ENCODE results near the gene LCLAT1. TPM values are rescaled to one million over a fixed set of nuclear protein-coding genes. Genes with fewer than 3 reads are reported as not detected.

The LCLAT1 gene
- polyA plus RNA-seq, 1 donor (not counting 4 experiments of a cell fraction or from before 2014, with no cell fraction given) = 17.1 TPM

- Histone ChIP-seq H3K27me3 (ENCODE audit: control insufficient read depth, extremely low read depth, insufficient read depth, low read length) (no peaks in the 10 kb centered on the region), H3K9me3 (ENCODE audit: control insufficient read depth, low read depth, low read length) (no peaks in the 10 kb centered on the region), H3K4me3 (ENCODE audit: control insufficient read depth in 2 of 3, extremely low read depth in 1 of 3, insufficient read depth in 2 of 3, low read depth in 1 of 3, low read length in 3 of 3) (no peak overlapping the region), H2AFZ (ENCODE audit: control insufficient read depth, low read length) (no peak overlapping the region), H3K9ac (ENCODE audit: control insufficient read depth, extremely low read depth, insufficient read depth, low read length) (no peak overlapping the region), H3K4me1 (ENCODE audit: control insufficient read depth, extremely low read depth, insufficient read depth, low read length) (no peaks in the 10 kb centered on the region), H3K9me1 (ENCODE audit: control insufficient read depth, extremely low read depth, insufficient read depth, low read length) (no peaks in the 10 kb centered on the region), H3K36me3 (ENCODE audit: control insufficient read depth in 2 of 2, extremely low read depth in 1 of 2, insufficient read depth in 2 of 2, low read length in 2 of 2) (no peaks in the 10 kb centered on the region), H3K27ac (ENCODE audit: control insufficient read depth, insufficient read depth, low read length) (no peak overlapping the region), H3K4me2 (ENCODE audit: control insufficient read depth, extremely low read depth, insufficient read depth, low read depth, low read length) (no peak overlapping the region), H3K79me2 (ENCODE audit: control insufficient read depth, insufficient read depth, low read length) (no peaks in the 10 kb centered on the region), H4K20me1 (ENCODE audit: control insufficient read depth, extremely low read depth, insufficient read depth, low read length) (no peaks in the 10 kb centered on the region)
- TF ChIP-seq CTCF (optimal IDR thresholded peaks at IDR 0.05 in 1 of 3, IDR thresholded peaks at IDR 0.05 in 1 of 3, conservative IDR thresholded peaks at IDR 0.05 in 1 of 3; ENCODE audit: extremely low read depth in 1 of 3, insufficient read depth in 2 of 3, low read length in 3 of 3) (no peak), EZH2 (IDR thresholded peaks at IDR 0.05; ENCODE audit: low read length) (no peak)
- no peak for FAIRE-seq
- DNase-seq (ENCODE audit: low read depth, low spot score) = no peak
- dilution Hi-C loops (cut with MboI; ENCODE audit: extremely low pct_ligation_motif_present, low sequenced_read_pairs) = no loop called here
Observed at GRCh38 chr2:30647752-30648457, 200.9 kb downstream of the LCLAT1 start.

- FAIRE-seq (no peak), DNase-seq (ENCODE audit: low read depth, low spot score) (no peak)
- no peak overlapping the region for H3K4me2 ChIP-seq (ENCODE audit: control insufficient read depth, extremely low read depth, insufficient read depth, low read depth, low read length)
- H3K9me3 ChIP-seq (ENCODE audit: control insufficient read depth, low read depth, low read length) = no peaks in the 10 kb centered on the region
- no peaks in the 10 kb centered on the region for H3K79me2 ChIP-seq (ENCODE audit: control insufficient read depth, insufficient read depth, low read length)
- H3K9me1 ChIP-seq (ENCODE audit: control insufficient read depth, extremely low read depth, insufficient read depth, low read length) = no peaks in the 10 kb centered on the region
- no peaks in the 10 kb centered on the region for H3K36me3 ChIP-seq (ENCODE audit: control insufficient read depth in 2 of 2, extremely low read depth in 1 of 2, insufficient read depth in 2 of 2, low read length in 2 of 2)
- H2AFZ ChIP-seq (ENCODE audit: control insufficient read depth, low read length) = no peak overlapping the region
- no peak overlapping the region for H3K9ac ChIP-seq (ENCODE audit: control insufficient read depth, extremely low read depth, insufficient read depth, low read length)
- TF ChIP-seq EZH2 (IDR thresholded peaks at IDR 0.05; ENCODE audit: low read length) = no peak
- no peak for TF ChIP-seq CTCF (optimal IDR thresholded peaks at IDR 0.05 in 1 of 3, IDR thresholded peaks at IDR 0.05 in 1 of 3, conservative IDR thresholded peaks at IDR 0.05 in 1 of 3; ENCODE audit: extremely low read depth in 1 of 3, insufficient read depth in 2 of 3, low read length in 3 of 3)
- no peaks in the 10 kb centered on the region for H4K20me1 ChIP-seq (ENCODE audit: control insufficient read depth, extremely low read depth, insufficient read depth, low read length)
- H3K27ac ChIP-seq (ENCODE audit: control insufficient read depth, insufficient read depth, low read length) = no peak overlapping the region
- H3K4me3 ChIP-seq (ENCODE audit: control insufficient read depth in 2 of 3, extremely low read depth in 1 of 3, insufficient read depth in 2 of 3, low read depth in 1 of 3, low read length in 3 of 3) = no peak overlapping the region
- no peaks in the 10 kb centered on the region for H3K4me1 ChIP-seq (ENCODE audit: control insufficient read depth, extremely low read depth, insufficient read depth, low read length)
- H3K27me3 ChIP-seq (ENCODE audit: control insufficient read depth, extremely low read depth, insufficient read depth, low read length) = no peaks in the 10 kb centered on the region
- dilution Hi-C loops (cut with MboI; ENCODE audit: extremely low pct_ligation_motif_present, low sequenced_read_pairs) = no loop called here
Observed at GRCh38 chr2:30649278-30649677, 202.2 kb downstream of the LCLAT1 start.
